ENCODE data around the gene ATXN1.

ATXN1 gene

DNA sequence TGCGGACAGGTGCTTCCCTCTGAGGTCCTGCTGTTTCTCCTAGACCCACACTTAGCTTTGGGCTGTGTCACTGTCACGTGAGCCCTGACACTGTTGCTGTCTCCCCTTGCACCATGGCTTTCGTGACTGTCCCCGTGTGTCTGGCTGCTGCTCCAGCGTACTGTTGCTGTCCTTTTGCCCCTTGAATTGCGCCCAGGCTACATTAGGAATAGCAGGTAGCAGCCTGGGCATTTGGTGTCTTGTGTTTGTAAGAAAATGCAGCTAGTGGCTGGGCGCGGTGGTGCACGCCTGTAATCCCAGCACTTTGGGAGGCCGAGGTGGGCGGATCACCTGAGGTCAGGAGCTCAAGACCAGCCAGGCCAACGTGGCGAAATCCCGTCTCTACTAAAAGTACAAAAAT lies 476.8 kb downstream of the ATXN1 start:
- TF ChIP-seq CTCF (IDR thresholded peaks at IDR 0.05; ENCODE audit: insufficient read depth, low read length): no peak
- Histone ChIP-seq H3K27me3 (ENCODE audit: insufficient read depth, poor library complexity, severe bottlenecking) (no peaks in the 10 kb centered on the region), H3K27ac (replicated peaks) (no peak overlapping the region), H3K4me3 (replicated peaks; ENCODE audit: insufficient read depth, low read length) (no peak overlapping the region)
- no peak for DNase-seq (ENCODE audit: low read depth in 1 of 2, low spot score in 1 of 2)

- no peak for TF ChIP-seq SPI1 (IDR thresholded peaks at IDR 0.05; ENCODE audit: borderline replicate concordance, low read depth)
- TF ChIP-seq POLR2AphosphoS5 (IDR thresholded peaks at IDR 0.05; ENCODE audit: low read depth): no peak
- no peak for TF ChIP-seq CTCF (IDR thresholded peaks at IDR 0.05; ENCODE audit: insufficient read depth, low read length)
- TF ChIP-seq REST (IDR thresholded peaks at IDR 0.05; ENCODE audit: insufficient replicate concordance, low read depth): no peak
- no peak for TF ChIP-seq GABPA (IDR thresholded peaks at IDR 0.05; ENCODE audit: low read depth)
- no peak for DNase-seq (ENCODE audit: low read depth in 1 of 2, low spot score in 1 of 2)
These were observed 478.9 kb downstream of the ATXN1 start for GRCh38 chr6:16282370-16282769.

GRCh38 chr6:16279243-16279642 lies 482.0 kb downstream of the ATXN1 start:
- no peak overlapping the region for H3K27ac ChIP-seq (replicated peaks)
- DNase-seq (ENCODE audit: low read depth in 1 of 2, low spot score in 1 of 2): no peak
- no peak overlapping the region for H3K4me3 ChIP-seq (replicated peaks; ENCODE audit: insufficient read depth, low read length)
- H3K27me3 ChIP-seq (ENCODE audit: insufficient read depth, poor library complexity, severe bottlenecking): no peaks in the 10 kb centered on the region
- TF ChIP-seq SPI1 (IDR thresholded peaks at IDR 0.05; ENCODE audit: borderline replicate concordance, low read depth) (no peak), REST (IDR thresholded peaks at IDR 0.05; ENCODE audit: insufficient replicate concordance, low read depth) (no peak), GABPA (IDR thresholded peaks at IDR 0.05; ENCODE audit: low read depth) (no peak), CTCF (IDR thresholded peaks at IDR 0.05; ENCODE audit: insufficient read depth, low read length) (no peak), POLR2AphosphoS5 (IDR thresholded peaks at IDR 0.05; ENCODE audit: low read depth) (no peak)

More at GRCh38 chr6:16282370-16282769, 478.9 kb downstream of the ATXN1 start:
- Histone ChIP-seq H3K4me3 (replicated peaks; ENCODE audit: insufficient read depth, low read length) (no peak overlapping the region), H3K27ac (replicated peaks) (no peak overlapping the region), H3K27me3 (ENCODE audit: insufficient read depth, poor library complexity, severe bottlenecking) (no peaks in the 10 kb centered on the region)

DNA sequence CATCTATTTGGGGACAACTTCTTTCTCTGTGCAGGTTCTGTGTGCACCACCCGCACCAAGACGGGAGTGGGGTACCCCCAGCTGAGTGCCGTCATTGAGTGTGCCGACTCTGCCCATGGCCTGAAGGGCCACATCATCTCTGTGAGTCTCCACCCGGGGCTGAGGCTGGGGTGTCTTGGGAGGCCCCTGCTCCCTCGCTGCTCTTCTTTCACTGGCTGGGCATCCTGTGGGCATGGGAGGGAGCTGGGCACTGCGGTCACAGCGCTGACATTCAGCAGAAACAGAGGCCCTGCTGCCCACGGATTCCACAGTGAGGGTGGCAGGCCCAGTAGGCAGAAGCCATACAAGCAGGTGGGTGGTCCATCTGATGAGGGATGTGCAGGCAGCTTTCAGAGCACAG lies 482.5 kb downstream of the ATXN1 start:
- Histone ChIP-seq H3K27ac (replicated peaks) (no peak overlapping the region), H3K4me3 (replicated peaks; ENCODE audit: insufficient read depth, low read length) (no peak overlapping the region), H3K27me3 (ENCODE audit: insufficient read depth, poor library complexity, severe bottlenecking) (no peaks in the 10 kb centered on the region)
- TF ChIP-seq CTCF (IDR thresholded peaks at IDR 0.05; ENCODE audit: insufficient read depth, low read length): no peak
- TF ChIP-seq GABPA (IDR thresholded peaks at IDR 0.05; ENCODE audit: low read depth): no peak
- TF ChIP-seq SPI1 (IDR thresholded peaks at IDR 0.05; ENCODE audit: borderline replicate concordance, low read depth): no peak
- no peak for TF ChIP-seq POLR2AphosphoS5 (IDR thresholded peaks at IDR 0.05; ENCODE audit: low read depth)
- no peak for TF ChIP-seq REST (IDR thresholded peaks at IDR 0.05; ENCODE audit: insufficient replicate concordance, low read depth)
- DNase-seq (ENCODE audit: low read depth in 1 of 2, low spot score in 1 of 2): no peak

Measured in HL-60 (cell line).